GM23338 (cell line): ENCODE measurements around the gene FLT1. TPM values are rescaled to one million over a fixed set of nuclear protein-coding genes. Genes with fewer than 3 reads are reported as not detected.

Experiments
- ATAC-seq: fragments of 200-7000 bp; cut with Tn5 transposase; 3 replicates; pipeline ENCODE4 v1.9.1; 2020
- DNase-seq: peaks from one replicate; pipeline ENCODE4 v3.0.0-alpha.2; 2015; ENCODE audit warnings: low spot score
- H2AFZ ChIP-seq: fragments of 200-600 bp; sonication (generic); 2 replicates; pipeline ENCODE4 v1.8.0; 2016; ENCODE audit warnings: antibody characterized with exemption, mild to moderate bottlenecking, moderate library complexity
- H3F3A ChIP-seq: fragments of 200-600 bp; sonication (generic); replicated peaks from 2 replicates; pipeline ENCODE4 v1.8.0; 2017; ENCODE audit warnings: antibody characterized with exemption, mixed run types, low read depth
- H3K27ac ChIP-seq: fragments of 200-600 bp; sonication (generic); 2 replicates; pipeline ENCODE4 v1.6.1; 2016; ENCODE audit warnings: low read depth
- H3K27me3 ChIP-seq: fragments of 200-600 bp; sonication (generic); 2 replicates; pipeline ENCODE4 v1.8.0; 2016; ENCODE audit warnings: mild to moderate bottlenecking, mixed run types, moderate library complexity; ENCODE audit not compliant: insufficient read depth
- H3K36me3 ChIP-seq: fragments of 200-600 bp; sonication (generic); 2 replicates; pipeline ENCODE4 v1.8.0; 2016; ENCODE audit warnings: mild to moderate bottlenecking; ENCODE audit not compliant: insufficient read depth
- H3K4me1 ChIP-seq: fragments of 200-600 bp; sonication (generic); 2 replicates; pipeline ENCODE4 v1.8.0; 2016; ENCODE audit warnings: mild to moderate bottlenecking, moderate library complexity; ENCODE audit not compliant: insufficient read depth
- H3K4me2 ChIP-seq: fragments of 200-600 bp; sonication (generic); 2 replicates; pipeline ENCODE4 v1.7.1; 2017; ENCODE audit warnings: mixed run types
- H3K4me3 ChIP-seq: fragments of 200-600 bp; sonication (generic); 2 replicates; pipeline ENCODE4 v1.6.1; 2016; ENCODE audit warnings: mixed run types
- H3K79me2 ChIP-seq: fragments of 200-600 bp; sonication (generic); replicated peaks from 2 replicates; pipeline ENCODE4 v1.8.0; 2017; ENCODE audit warnings: mild to moderate bottlenecking; ENCODE audit not compliant: insufficient read depth
- H3K9me2 ChIP-seq: fragments of 200-600 bp; sonication (generic); 2 replicates; pipeline ENCODE4 v1.8.0; 2017; ENCODE audit not compliant: insufficient read depth
- H4K20me1 ChIP-seq: fragments of 200-600 bp; sonication (generic); replicated peaks from 2 replicates; pipeline ENCODE4 v1.8.0; 2017; ENCODE audit warnings: mild to moderate bottlenecking; ENCODE audit not compliant: insufficient read depth
- H3K27ac Mint-ChIP-seq: 2 replicates; pipeline ENCODE4 v1.8.0; 2020; ENCODE audit warnings: inconsistent platforms, mild to moderate bottlenecking, moderate library complexity, mixed read lengths
- H3K27me3 Mint-ChIP-seq: 3 replicates; pipeline ENCODE4 v1.8.0; 2022; ENCODE audit warnings: low read depth, mild to moderate bottlenecking, moderate library complexity, mixed read lengths, inconsistent platforms; ENCODE audit not compliant: insufficient read depth, poor library complexity
- H3K36me3 Mint-ChIP-seq: 3 replicates; pipeline ENCODE4 v1.8.0; 2021; ENCODE audit warnings: low read depth, mild to moderate bottlenecking, inconsistent platforms, moderate library complexity, mixed read lengths
- H3K4me1 Mint-ChIP-seq: 3 replicates; pipeline ENCODE4 v1.8.0; 2020; ENCODE audit warnings: mild to moderate bottlenecking, inconsistent platforms, mixed read lengths
- H3K4me3 Mint-ChIP-seq: 3 replicates; pipeline ENCODE4 v1.8.0; 2021; ENCODE audit warnings: moderate library complexity, mild to moderate bottlenecking, inconsistent platforms, mixed read lengths
- H3K9me3 Mint-ChIP-seq: 3 replicates; pipeline ENCODE4 v1.8.0; 2020; ENCODE audit warnings: moderate library complexity, mild to moderate bottlenecking, inconsistent platforms, mixed read lengths
- CREB1 ChIP-seq: fragments of 250-450 bp; sonication (Bioruptor Pico); IDR thresholded peaks from 2 replicates; pipeline ENCODE4 v1.5.0; 2020; ENCODE audit warnings: low read depth, mild to moderate bottlenecking, moderate library complexity
- CTCF ChIP-seq, 2 experiments: fragments of 200-600 bp in 1 of 2; sonication (generic) in 1 of 2; conservative IDR thresholded peaks; 2 replicates each; pipeline versions ENCODE4 v1.5.1 to v1.6.1; 2016 to 2017; ENCODE audit warnings: antibody characterized with exemption in 2 of 2, low read depth in 2 of 2, mild to moderate bottlenecking in 2 of 2, moderate library complexity in 1 of 2
- ETS1 ChIP-seq: IDR thresholded peaks from 2 replicates; pipeline ENCODE4 v1.6.1; 2016; ENCODE audit warnings: antibody characterized with exemption
- EZH2 ChIP-seq: fragments of 200-600 bp; sonication (generic); IDR thresholded peaks from one replicate; pipeline ENCODE4 v1.8.0; 2017; ENCODE audit warnings: antibody characterized with exemption, mild to moderate bottlenecking, low read depth; ENCODE audit not compliant: unreplicated experiment
- EZH2phosphoT487 ChIP-seq: fragments of 200-600 bp; sonication (generic); IDR thresholded peaks from one replicate; pipeline ENCODE4 v1.8.1; 2018; ENCODE audit warnings: antibody characterized with exemption; ENCODE audit not compliant: unreplicated experiment
- JUNB ChIP-seq: IDR thresholded peaks from one replicate; pipeline ENCODE4 v1.6.1; 2016; ENCODE audit warnings: antibody characterized with exemption; ENCODE audit not compliant: unreplicated experiment
- NANOG ChIP-seq: IDR thresholded peaks from 2 replicates; pipeline ENCODE4 v1.6.1; 2016; ENCODE audit warnings: antibody characterized with exemption, borderline replicate concordance
- POLR2AphosphoS5 ChIP-seq: IDR thresholded peaks from 2 replicates; pipeline ENCODE4 v1.6.1; 2016; ENCODE audit warnings: antibody characterized with exemption, low read depth
- REST ChIP-seq: IDR thresholded peaks from one replicate; pipeline ENCODE4 v1.6.1; 2018; ENCODE audit warnings: antibody characterized with exemption; ENCODE audit not compliant: unreplicated experiment
- STAT1 ChIP-seq: IDR thresholded peaks from one replicate; pipeline ENCODE4 v1.6.1; 2016; ENCODE audit warnings: antibody characterized with exemption; ENCODE audit not compliant: unreplicated experiment
- ZNF114 ChIP-seq: fragments of 250-450 bp; sonication (Bioruptor Pico); IDR thresholded peaks from 2 replicates; pipeline ENCODE4 v1.5.0; 2020; ENCODE audit warnings: mild to moderate bottlenecking, moderate library complexity
- ZNF331 ChIP-seq: fragments of 250-450 bp; sonication (Bioruptor Pico); IDR thresholded peaks from 2 replicates; pipeline ENCODE4 v1.5.0; 2020; ENCODE audit warnings: low read depth, mild to moderate bottlenecking, moderate library complexity
- ZNF462 ChIP-seq: fragments of 250-450 bp; sonication (Bioruptor Pico); IDR thresholded peaks from 2 replicates; pipeline ENCODE4 v1.5.0; 2020; ENCODE audit warnings: mild to moderate bottlenecking, moderate library complexity
- polyA plus RNA-seq: library from polyadenylated mRNA; unstranded; fragments of >200 nt; fragmentation: Nextera tagmentation; extraction: Ambion mirVana; gene quantifications from 2 replicates; pipeline ENCODE4 v1.2.1, GENCODE V29; 2016
- total RNA-seq: library from RNA; depleted of rRNA; stranded (reverse); fragments of >200 nt; shearing (Covaris generic); gene quantifications from 2 replicates; pipeline ENCODE4 v1.2.3, GENCODE V29; 2014

FLT1 gene
- total and polyA plus RNA-seq, 2 experiments from 2014 or later = 26.8 to 116 TPM

GRCh38 chr13:28379371-28380083 lies 115.4 kb downstream of the FLT1 start:
- H3K4me3 ChIP-seq = no peak overlapping the region
- no peaks in the 10 kb centered on the region for H3K9me3 Mint-ChIP-seq
- no peaks in the 10 kb centered on the region for H3K27me3 ChIP-seq
- peak overlapping the region; percentile 39; the same call in 1 of the 2 replicates for H3K4me2 ChIP-seq
- DNase-seq (peak; percentile 31), ATAC-seq (peak; percentile 54)
- peaks cover 7% of the 10 kb centered on the region; the same call in 1 of the 2 replicates for H3F3A ChIP-seq
- H3K36me3 ChIP-seq = peaks cover 7% of the 10 kb centered on the region; the same call in 1 of the 2 replicates
- H2AFZ ChIP-seq = no peak overlapping the region
- peaks cover 41% of the 10 kb centered on the region for H3K36me3 Mint-ChIP-seq
- H4K20me1 ChIP-seq = no peaks in the 10 kb centered on the region
- TF ChIP-seq STAT1 (no peak), ETS1 (no peak), EZH2 (no peak), CTCF (conservative IDR thresholded peaks at IDR 0.05; ENCODE audit: low read depth in 2 of 2) (no peak), REST (no peak), CREB1 (CRISPR knock-in tag) (no peak), JUNB (no peak), EZH2phosphoT487 (no peak), ZNF331 (no peak), ZNF462 (CRISPR knock-in tag) (no peak), NANOG (no peak), POLR2AphosphoS5 (no peak), ZNF114 (CRISPR knock-in tag) (no peak)
- no peaks in the 10 kb centered on the region for H3K79me2 ChIP-seq
- H3K27ac ChIP-seq = peak overlapping the region; percentile 52
- H3K4me3 Mint-ChIP-seq = no peak overlapping the region
- H3K27ac Mint-ChIP-seq = peak overlapping the region; percentile 25
- peaks cover 41% of the 10 kb centered on the region for H3K4me1 Mint-ChIP-seq
- H3K9me2 ChIP-seq = no peaks in the 10 kb centered on the region
- H3K27me3 Mint-ChIP-seq = no peaks in the 10 kb centered on the region
- peaks cover 40% of the 10 kb centered on the region for H3K4me1 ChIP-seq
